Sigmoid colon (tissue), 7 donors: ENCODE data around the gene SLC19A1. TPM values are rescaled to one million over a fixed set of nuclear protein-coding genes. Genes with fewer than 3 reads are reported as not detected.

Experiments used
- DNase-seq: peaks from one replicate; pipeline ENCODE4 v3.0.0-alpha.2; 2019
- H3K27ac ChIP-seq, 4 donors: fragments of 200-600 bp; sonication (generic); one replicate each; pipeline ENCODE4 v1.5.1; 2016 to 2019; ENCODE audit warnings: mild to moderate bottlenecking in 1 of 4
- H3K27me3 ChIP-seq, 3 donors: fragments of 200-600 bp; sonication (generic); one replicate each; pipeline ENCODE4 v1.5.1; 2019; ENCODE audit warnings: mild to moderate bottlenecking in 1 of 3
- H3K36me3 ChIP-seq, 4 donors: fragments of 200-600 bp; sonication (generic); one replicate each; pipeline ENCODE4 v1.5.1; 2016 to 2019
- H3K4me1 ChIP-seq, 4 donors: fragments of 200-600 bp; sonication (generic); one replicate each; pipeline ENCODE4 v1.5.1; 2017 to 2019
- H3K4me3 ChIP-seq, 4 donors: fragments of 200-600 bp; sonication (generic); one replicate each; pipeline ENCODE4 v1.5.1; 2017 to 2019; ENCODE audit warnings: mild to moderate bottlenecking in 2 of 4, moderate library complexity in 1 of 4
- H3K9me3 ChIP-seq, 4 donors: fragments of 200-600 bp in 3 of 4; sonication (generic) in 3 of 4; one replicate each; pipeline versions ENCODE4 v1.5.1 to v1.6.1; 2013 to 2019
- CTCF ChIP-seq, 4 experiments: fragments of 450-650 bp in 3 of 4; fragments of 200-600 bp in 1 of 4; IDR thresholded peaks; one replicate each; pipeline ENCODE4 v1.5.1; 2016 to 2019; ENCODE audit warnings: antibody characterized with exemption in 4 of 4, mild to moderate bottlenecking in 3 of 4, moderate library complexity in 2 of 4
- EP300 ChIP-seq, 4 donors: sonication (generic); formaldehyde crosslinking; IDR thresholded peaks; one replicate each; pipeline ENCODE4 v1.6.1; 2017; ENCODE audit warnings: antibody characterized with exemption in 4 of 4
- POLR2A ChIP-seq, 2 donors: fragments of 450-650 bp; IDR thresholded peaks; one replicate each; pipeline ENCODE4 v1.6.1; 2016; ENCODE audit warnings: antibody characterized with exemption in 2 of 2, mild to moderate bottlenecking in 2 of 2, moderate library complexity in 2 of 2
- POLR2AphosphoS5 ChIP-seq, 4 donors: sonication (generic); formaldehyde crosslinking; IDR thresholded peaks; one replicate each; pipeline ENCODE4 v1.6.1; 2017; ENCODE audit warnings: antibody characterized with exemption in 4 of 4
- WGBS, 2 donors: extraction: QIAGEN DNeasy Blood & Tissue Kit; methylation state at CpG; one replicate each; pipeline ENCODE4 v1.1.7; 2013; 5-methylcytosine and 5-hydroxymethylcytosine counted together
- intact Hi-C: fragments of 100-400 bp; cut with DNase I; formaldehyde crosslinking; loops from one replicate; pipeline ENCODE4 v1.15.1; 2023
- polyA plus RNA-seq, 3 donors: library from polyadenylated mRNA; stranded (reverse); fragments of 200-250 nt; gene quantifications; one replicate each; pipeline ENCODE4 v1.2.3, GENCODE V29; 2013
- total RNA-seq, 4 donors: library from RNA; depleted of rRNA; stranded (reverse); fragments of >200 nt; gene quantifications; one replicate each; pipeline ENCODE4 v1.1.0, GENCODE V29; 2016
- donor health status: healthy with polysubstance abuse.
- donor health status: Bipolar disorder and iron deficiency.
- donor health status: healthy.

SLC19A1 gene
- total and polyA plus RNA-seq, 7 donors = 1.8 to 10.7 (median 2.5) TPM

GRCh38 chr21:45459171-45460010 lies 82.8 kb downstream of the SLC19A1 start:
- peaks cover 0 to 68% (median 60%) of the 10 kb centered on the region in 4 donors for H3K4me1 ChIP-seq
- intact Hi-C loops = no loop called here
- no peak overlapping the region for H3K4me3 ChIP-seq
- H3K9me3 ChIP-seq = peaks cover 0 to 3% (median 0%) of the 10 kb centered on the region in 4 donors
- peak overlapping the region in 2 of 4 donors; percentile 2 to 59 for H3K27ac ChIP-seq
- TF ChIP-seq POLR2AphosphoS5 (IDR thresholded peaks at IDR 0.05) (no peak), POLR2A (IDR thresholded peaks at IDR 0.05) (no peak), EP300 (IDR thresholded peaks at IDR 0.05) (no peak), CTCF (IDR thresholded peaks at IDR 0.05) (no peak)
- 70 to 86% methylated on average over 23 of the region's 23 CpGs for WGBS, 2 donors
- H3K27me3 ChIP-seq = no peaks in the 10 kb centered on the region
- peak; percentile 57 for DNase-seq
- H3K36me3 ChIP-seq = no peaks in the 10 kb centered on the region

GRCh38 chr21:45458281-45459170 lies 83.7 kb downstream of the SLC19A1 start:
- H3K36me3 ChIP-seq = no peaks in the 10 kb centered on the region
- peaks cover 0 to 3% (median 0%) of the 10 kb centered on the region in 4 donors for H3K9me3 ChIP-seq
- no peaks in the 10 kb centered on the region for H3K27me3 ChIP-seq
- 74 to 88% methylated on average over 30 of the region's 30 CpGs for WGBS, 2 donors
- H3K27ac ChIP-seq = peak overlapping the region in 1 of 4 donors; percentile 30
- no peak for DNase-seq
- intact Hi-C loops = no loop called here
- TF ChIP-seq POLR2A (IDR thresholded peaks at IDR 0.05) = no peak
- TF ChIP-seq EP300 (IDR thresholded peaks at IDR 0.05) = no peak
- TF ChIP-seq POLR2AphosphoS5 (IDR thresholded peaks at IDR 0.05) = no peak
- H3K4me1 ChIP-seq = peaks cover 0 to 76% (median 66%) of the 10 kb centered on the region in 4 donors
- peak overlapping the region in 3 of 4 donors; percentile 14 to 48 (median 46) for H3K4me3 ChIP-seq

GRCh38 chr21:45457832-45458172 lies 84.4 kb downstream of the SLC19A1 start:
- TF ChIP-seq POLR2AphosphoS5 (IDR thresholded peaks at IDR 0.05) = no peak
- TF ChIP-seq POLR2A (IDR thresholded peaks at IDR 0.05) = no peak
- TF ChIP-seq EP300 (IDR thresholded peaks at IDR 0.05) = no peak
- no peak for TF ChIP-seq CTCF (IDR thresholded peaks at IDR 0.05)
- peak overlapping the region in 1 of 4 donors; percentile 30 for H3K27ac ChIP-seq
- no peaks in the 10 kb centered on the region for H3K27me3 ChIP-seq
- peak; percentile 42 for DNase-seq
- H3K4me3 ChIP-seq = peak overlapping the region in 3 of 4 donors; percentile 46 to 48 (median 48)
- peaks cover 0 to 76% (median 66%) of the 10 kb centered on the region in 4 donors for H3K4me1 ChIP-seq
- peaks cover 0 to 3% (median 0%) of the 10 kb centered on the region in 4 donors for H3K9me3 ChIP-seq
- no peaks in the 10 kb centered on the region for H3K36me3 ChIP-seq
- WGBS, 2 donors = 68 to 80% methylated on average over 9 of the region's 9 CpGs
- intact Hi-C loops = no loop called here

- 73 to 88% methylated on average over 25 of the region's 25 CpGs for WGBS, 2 donors
- intact Hi-C loops = no loop called here
- H3K9me3 ChIP-seq = peaks cover 0 to 3% (median 0%) of the 10 kb centered on the region in 4 donors
- TF ChIP-seq EP300 (IDR thresholded peaks at IDR 0.05) (no peak), CTCF (IDR thresholded peaks at IDR 0.05) (no peak), POLR2A (IDR thresholded peaks at IDR 0.05) (no peak), POLR2AphosphoS5 (IDR thresholded peaks at IDR 0.05) (no peak)
- H3K27me3 ChIP-seq = no peaks in the 10 kb centered on the region
- peak overlapping the region in 1 of 4 donors; percentile 30 for H3K27ac ChIP-seq
- H3K4me3 ChIP-seq = peak overlapping the region; percentile 32 to 48 (median 47)
- DNase-seq = peak; percentile 58
- no peaks in the 10 kb centered on the region for H3K36me3 ChIP-seq
- peaks cover 0 to 76% (median 66%) of the 10 kb centered on the region in 4 donors for H3K4me1 ChIP-seq
Observed at GRCh38 chr21:45457161-45457831, 84.9 kb downstream of the SLC19A1 start.
